NCI-H460 (cell line): ENCODE data around the gene AHCYL1. TPM values are rescaled to one million over a fixed set of nuclear protein-coding genes. Genes with fewer than 3 reads are reported as not detected.
"Not testable (repeated sequence)": the region's sequence is repeated elsewhere in the genome, so short reads cannot be mapped to it uniquely, and the experiment has no call there.

ENCODE experiments used
- DNase-seq: peaks from one replicate; pipeline ENCODE4 v3.0.0-alpha.2; 2016; ENCODE audit warnings: low read depth; ENCODE audit errors: extremely low read depth
- total RNA-seq: library from RNA; depleted of rRNA; stranded (reverse); fragments of >200 nt; shearing (Covaris generic); gene quantifications from 2 replicates; pipeline ENCODE4 v1.2.3, GENCODE V29; 2014

Gene AHCYL1
- total RNA-seq, 1 experiment from 2014 or later: 66.8 TPM

DNA sequence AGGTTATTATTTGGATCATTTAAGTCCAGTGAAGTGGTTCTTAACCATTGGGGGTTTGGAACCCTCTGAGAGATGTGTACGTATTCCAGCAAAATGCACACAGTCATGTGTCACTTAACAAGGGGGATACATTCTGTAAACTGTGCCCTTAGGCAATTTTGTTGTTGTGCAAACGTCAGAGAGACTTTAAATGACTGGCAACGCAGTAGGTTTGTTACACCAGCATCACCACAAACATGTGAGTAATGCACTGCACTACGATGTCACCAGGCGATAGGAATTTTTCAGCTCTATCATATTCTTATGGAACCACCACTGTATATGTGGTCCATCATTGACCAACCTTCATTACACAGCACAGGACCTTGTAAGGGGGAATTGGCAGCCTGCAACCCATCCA lies 11.9 kb downstream of the AHCYL1 start:
- peak; percentile 48 for DNase-seq

DNA sequence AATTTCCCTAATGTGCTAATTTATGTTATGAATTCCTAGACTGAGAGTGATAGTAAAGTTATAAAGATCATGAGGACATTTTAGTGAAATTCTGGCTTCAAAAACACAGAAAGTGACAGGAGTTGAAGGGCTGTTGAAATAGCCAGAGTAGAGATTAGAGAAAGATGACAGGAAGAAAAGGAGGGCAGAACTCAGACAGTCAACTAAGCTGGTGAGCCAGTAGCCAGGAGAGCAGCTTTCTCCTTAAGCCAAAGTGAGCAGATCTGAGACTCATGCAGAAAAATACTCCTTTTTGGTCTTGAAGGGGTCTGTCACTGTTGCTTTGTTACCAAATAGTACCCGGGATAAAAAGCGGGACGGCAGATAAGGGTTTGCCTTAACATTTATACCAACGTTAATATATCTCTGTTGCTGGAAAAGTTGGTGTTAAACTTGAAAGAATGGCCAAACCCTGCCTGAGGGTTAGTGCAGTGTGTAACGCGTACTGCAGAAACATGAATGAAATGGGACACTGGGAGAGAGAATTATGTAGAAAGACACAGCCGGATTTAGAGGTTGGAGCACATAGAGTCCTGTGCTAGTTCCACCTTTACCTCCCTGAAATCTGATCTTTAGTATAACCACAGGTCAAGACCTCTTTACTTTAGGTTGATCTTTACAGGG lies 12.8 kb downstream of the AHCYL1 start:
- no peak for DNase-seq

DNA sequence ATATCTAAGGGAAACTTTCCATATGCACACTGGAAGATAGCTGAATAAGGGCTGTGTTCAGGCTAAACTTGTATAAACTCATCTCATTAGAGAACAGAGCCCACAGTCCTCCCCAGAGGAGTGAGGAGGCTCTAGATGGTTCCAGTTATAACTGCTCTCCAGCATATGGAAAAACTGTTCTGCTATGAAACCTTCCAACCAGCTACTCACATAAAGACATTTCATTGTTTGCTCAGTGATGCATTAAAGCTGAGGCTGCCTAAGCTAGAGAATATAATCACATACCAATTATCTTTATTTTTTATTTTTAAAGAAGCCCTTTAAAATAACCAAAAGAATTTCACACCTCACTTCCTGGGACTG lies 13.3 kb downstream of the AHCYL1 start:
- DNase-seq: no peak

GRCh38 chr1:110002695-110003094 lies 18.1 kb downstream of the AHCYL1 start:
- no peak for DNase-seq

- peak; percentile 53 for DNase-seq
These were observed 19.3 kb downstream of the AHCYL1 start for GRCh38 chr1:110003747-110004428.

- DNase-seq: no peak
These were observed 20.0 kb downstream of the AHCYL1 start for GRCh38 chr1:110004583-110004982.

DNA sequence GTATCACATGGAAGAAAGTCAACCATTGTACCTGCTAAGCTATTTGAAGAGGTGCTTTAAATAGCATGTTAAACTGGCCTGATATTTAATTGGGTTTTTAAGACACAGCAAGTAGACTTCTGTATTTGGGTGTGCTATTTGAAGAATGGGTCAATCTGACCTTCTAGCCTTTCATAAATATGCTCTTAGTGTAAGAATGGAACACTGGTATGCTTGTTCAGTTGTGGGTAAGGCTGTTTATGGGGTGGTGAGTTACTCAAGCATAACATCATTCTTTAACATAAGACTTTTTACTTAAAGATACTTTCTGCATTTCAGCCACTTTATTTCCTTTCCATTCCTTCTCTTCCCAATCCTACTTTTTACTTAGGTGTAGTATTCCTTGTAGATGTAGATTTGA lies 21.4 kb downstream of the AHCYL1 start:
- no peak for DNase-seq

DNA sequence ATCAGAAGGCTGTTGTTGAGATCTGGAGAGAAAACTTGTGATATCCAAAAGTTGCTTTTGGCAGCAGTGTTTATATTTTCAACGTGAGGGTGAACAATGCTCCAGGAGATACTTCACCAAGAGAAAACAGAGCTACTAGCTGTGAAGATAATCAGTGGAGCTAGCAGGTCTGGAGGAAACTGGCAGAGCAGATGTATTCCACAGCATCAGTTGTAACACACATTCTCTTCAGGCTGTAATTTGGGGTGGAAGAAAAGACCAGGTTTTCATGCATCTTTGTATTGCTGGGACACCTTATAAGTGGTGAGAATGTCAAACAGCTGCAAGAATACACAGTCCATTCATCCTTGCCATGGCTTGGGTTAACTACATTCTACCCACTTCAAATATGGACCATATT lies 22.0 kb downstream of the AHCYL1 start:
- no peak for DNase-seq

GRCh38 chr1:110007046-110007830 lies 22.7 kb downstream of the AHCYL1 start:
- no peak for DNase-seq

DNA sequence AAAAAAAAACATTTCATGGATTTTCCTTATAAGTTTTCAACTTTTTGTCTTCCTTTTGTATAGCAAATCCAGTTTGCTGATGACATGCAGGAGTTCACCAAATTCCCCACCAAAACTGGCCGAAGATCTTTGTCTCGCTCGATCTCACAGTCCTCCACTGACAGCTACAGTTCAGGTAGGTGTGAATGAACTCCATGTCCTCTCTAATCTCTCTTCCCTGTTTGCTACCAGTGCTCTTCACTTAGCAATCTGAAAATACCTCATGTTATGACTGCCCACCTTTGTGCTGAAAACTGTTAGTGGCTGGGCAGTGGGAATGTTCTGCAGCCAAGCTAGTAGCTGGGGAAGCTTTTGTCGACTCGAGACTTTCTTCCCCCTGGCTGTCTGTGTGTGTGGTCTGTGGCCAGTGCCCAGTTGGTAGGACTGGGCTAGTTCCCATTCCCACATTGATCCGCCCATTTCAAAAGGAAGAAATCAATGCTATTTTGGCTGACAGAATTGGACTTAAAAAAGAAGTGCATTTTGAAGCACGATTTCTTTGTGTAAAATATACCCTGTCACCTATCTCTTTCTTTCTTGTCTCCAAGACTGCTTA lies 24.5 kb downstream of the AHCYL1 start:
- DNase-seq: no peak

GRCh38 chr1:110011527-110012041 lies 27.0 kb downstream of the AHCYL1 start:
- peak; percentile 33 for DNase-seq

- no peak for DNase-seq
These were observed 27.7 kb downstream of the AHCYL1 start for GRCh38 chr1:110012100-110012780.

DNA sequence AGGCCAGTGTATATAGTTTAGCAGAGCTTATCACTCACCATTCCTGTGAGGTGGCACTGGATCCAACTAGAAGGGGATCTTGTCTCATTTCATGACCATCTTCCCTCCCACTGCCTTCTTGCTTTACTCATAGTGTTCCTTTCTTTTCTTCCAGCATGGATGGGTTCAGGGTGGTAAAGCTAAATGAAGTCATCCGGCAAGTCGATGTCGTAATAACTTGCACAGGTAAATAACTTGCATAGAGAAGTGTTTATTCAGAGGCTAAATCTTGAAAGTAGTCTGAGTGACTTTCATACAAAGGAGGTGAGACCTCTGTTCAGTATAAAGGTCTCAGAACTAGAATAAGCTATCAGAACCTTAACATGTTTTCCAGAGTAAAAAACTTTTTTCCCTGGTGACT lies 33.2 kb downstream of the AHCYL1 start:
- DNase-seq: no peak

DNA sequence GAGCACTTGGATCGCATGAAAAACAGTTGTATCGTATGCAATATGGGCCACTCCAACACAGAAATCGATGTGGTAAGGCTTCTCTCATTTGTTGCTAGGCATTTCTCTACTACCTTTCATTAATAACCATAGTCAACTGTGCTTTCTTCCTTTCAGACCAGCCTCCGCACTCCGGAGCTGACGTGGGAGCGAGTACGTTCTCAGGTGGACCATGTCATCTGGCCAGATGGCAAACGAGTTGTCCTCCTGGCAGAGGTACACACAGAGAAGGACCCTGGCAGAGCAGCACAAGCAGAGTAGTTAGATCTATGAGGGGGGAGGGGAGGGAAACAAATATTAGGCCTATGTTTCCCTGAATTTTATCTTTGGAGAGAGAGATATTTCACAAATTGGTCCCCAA lies 33.8 kb downstream of the AHCYL1 start:
- no peak for DNase-seq

DNA sequence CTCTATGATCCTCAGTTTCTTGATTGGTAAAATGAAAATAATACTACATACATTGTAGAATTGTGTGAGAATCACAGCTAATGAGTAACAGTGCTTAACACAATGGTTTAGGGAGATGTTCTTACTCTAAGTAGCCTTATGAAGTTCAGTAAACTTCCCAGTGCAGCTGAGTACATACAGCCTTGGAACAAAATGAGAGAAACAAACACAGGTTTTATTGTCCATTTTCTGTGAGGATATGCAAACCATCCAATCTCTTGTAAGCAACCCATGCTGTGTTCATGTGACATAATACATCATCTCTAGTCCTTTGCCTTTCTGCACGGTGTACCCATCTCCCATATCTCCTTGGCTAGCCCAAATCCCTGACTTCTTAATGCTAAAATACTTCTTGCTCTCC lies 35.2 kb downstream of the AHCYL1 start:
- DNase-seq: no peak

- no peak for DNase-seq
These were observed 36.7 kb downstream of the AHCYL1 start for GRCh38 chr1:110021285-110021684.

DNA sequence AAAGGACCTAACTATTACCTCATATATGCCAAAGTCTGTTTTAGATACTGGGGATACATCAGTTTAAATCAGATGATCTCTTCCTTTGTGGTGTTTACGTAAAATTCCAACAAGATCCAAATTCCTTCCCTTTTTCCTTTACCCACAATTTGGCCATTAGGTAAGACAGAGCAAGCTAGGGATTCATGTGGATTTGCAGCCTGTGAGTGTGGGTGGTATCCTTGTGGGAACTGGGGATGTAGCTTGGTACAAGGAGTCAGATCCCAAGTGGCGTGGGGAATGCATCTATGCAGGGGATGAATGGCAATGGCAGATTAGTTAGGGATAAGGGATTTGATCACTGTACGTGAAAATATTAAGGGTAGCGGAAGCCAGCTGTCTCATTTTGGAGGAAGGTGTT lies 40.0 kb downstream of the AHCYL1 start:
- no peak for DNase-seq

DNA sequence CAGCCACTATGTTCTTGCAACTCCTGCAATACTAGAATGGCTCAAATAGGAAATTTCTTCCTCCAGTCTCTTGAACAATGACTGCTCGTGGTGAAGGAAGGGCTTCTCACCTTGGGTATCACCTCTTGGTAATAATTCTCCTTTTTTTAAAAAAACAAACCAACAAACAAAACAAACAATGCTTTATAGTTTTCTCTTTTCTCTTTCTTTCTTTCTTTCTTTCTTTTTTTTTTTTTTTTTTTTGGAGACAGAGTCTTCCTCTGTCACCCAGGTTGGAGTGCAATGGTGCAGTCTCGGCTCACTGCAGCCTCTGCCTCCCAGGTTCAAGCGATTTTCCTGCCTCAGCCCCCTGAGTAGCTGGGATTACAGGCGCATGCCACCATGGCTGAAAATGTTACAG lies 46.1 kb downstream of the AHCYL1 start:
- DNase-seq: not testable (repeated sequence)

DNA sequence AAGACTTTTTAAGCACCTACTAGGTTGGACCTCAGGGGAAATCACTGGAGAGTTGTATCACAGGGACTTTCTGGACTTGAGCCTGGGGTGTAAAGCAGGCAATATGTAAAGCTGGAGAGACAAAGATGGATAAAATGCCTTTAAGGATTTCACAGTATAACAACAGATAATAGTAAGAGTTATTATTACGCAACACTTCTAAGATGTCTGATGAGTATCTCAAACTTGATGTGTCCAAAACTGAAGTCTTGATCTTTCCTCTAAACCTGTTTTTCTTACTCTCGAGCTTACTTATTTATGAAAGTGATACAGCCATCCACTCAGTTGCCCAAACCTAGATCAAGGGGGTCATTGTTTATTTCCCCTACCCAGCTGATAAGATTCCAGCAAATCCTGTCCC lies 47.8 kb downstream of the AHCYL1 start:
- no peak for DNase-seq

DNA sequence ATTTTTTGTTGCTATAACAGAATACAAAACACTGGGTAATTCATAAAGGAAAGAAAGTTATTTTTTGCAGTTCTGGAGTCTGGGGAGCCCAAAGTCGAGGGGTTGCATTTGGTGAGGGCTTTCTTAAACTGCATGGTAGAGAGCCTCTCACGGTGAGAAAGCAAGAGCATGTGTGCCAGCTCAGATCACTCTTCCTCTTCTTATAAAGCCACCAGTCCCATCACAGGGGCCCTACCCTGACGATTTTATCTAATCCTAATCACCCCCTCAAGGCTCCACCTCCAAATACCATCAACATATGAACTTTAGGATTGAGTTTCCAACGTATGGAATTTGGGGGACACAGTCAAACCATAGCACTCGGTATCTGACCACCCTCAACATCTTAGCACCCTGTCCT lies 48.9 kb downstream of the AHCYL1 start:
- DNase-seq: no peak

- no peak for DNase-seq
These were observed 49.5 kb downstream of the AHCYL1 start for GRCh38 chr1:110034040-110034450.
